GM23248 (cell line): ENCODE measurements around the gene DCUN1D4.

Experiments
- EZH2 ChIP-seq: fragments of 200-600 bp; sonication (generic); IDR thresholded peaks from 2 replicates; pipeline ENCODE4 v1.6.1; 2018; ENCODE audit warnings: antibody characterized with exemption, mild to moderate bottlenecking; ENCODE audit not compliant: insufficient read depth, poor library complexity, severe bottlenecking
- EZH2phosphoT487 ChIP-seq: fragments of 200-600 bp; sonication (generic); IDR thresholded peaks from 2 replicates; pipeline ENCODE4 v1.6.1; 2018; ENCODE audit warnings: antibody characterized with exemption, moderate library complexity, mild to moderate bottlenecking, low read depth; ENCODE audit not compliant: insufficient read depth

DNA sequence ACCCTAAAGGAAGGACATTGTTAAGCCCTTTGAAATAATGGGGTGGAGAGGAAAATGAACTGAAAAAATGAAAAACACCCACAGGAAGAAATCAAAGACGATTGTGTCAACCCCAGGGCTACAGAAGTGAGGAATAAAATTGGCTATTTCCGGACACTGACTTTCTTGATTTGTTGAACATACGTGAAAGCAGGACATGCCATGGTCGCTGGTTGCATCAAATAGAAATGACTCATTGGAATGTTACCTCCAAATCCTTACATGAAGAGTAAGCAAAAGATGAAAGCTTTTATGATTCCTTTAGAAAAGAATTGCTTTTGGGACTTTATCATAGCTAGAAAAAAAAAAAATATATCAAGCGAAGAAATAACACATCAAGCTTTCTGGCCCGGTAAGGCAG lies 75.3 kb downstream of the DCUN1D4 start:
- TF ChIP-seq EZH2 (no peak), EZH2phosphoT487 (no peak)
